Ovary (tissue), 9 donors: ENCODE results near the gene IQSEC1. TPM values are rescaled to one million over a fixed set of nuclear protein-coding genes. Genes with fewer than 3 reads are reported as not detected.

Experiments
- DNase-seq, 5 donors: peaks; one replicate each; pipeline ENCODE4 v3.0.0-alpha.2; 2019 to 2020
- H3K27ac ChIP-seq, 2 donors: fragments of 200-600 bp; one replicate each; pipeline versions ENCODE4 v1.5.1 to v1.8.0; 2019 to 2022
- H3K27me3 ChIP-seq: fragments of 200-600 bp; one replicate; pipeline ENCODE4 v1.8.0; 2022
- H3K36me3 ChIP-seq: fragments of 200-600 bp; sonication (generic); one replicate; pipeline ENCODE4 v1.5.1; 2019
- H3K4me1 ChIP-seq: one replicate; pipeline ENCODE4 v1.8.1; 2013; ENCODE audit warnings: mild to moderate bottlenecking, moderate library complexity; ENCODE audit not compliant: insufficient read depth
- H3K4me3 ChIP-seq: fragments of 200-600 bp; sonication (generic); one replicate; pipeline ENCODE4 v1.5.1; 2017
- H3K9me3 ChIP-seq, 2 donors: fragments of 200-600 bp in 1 of 2; sonication (generic) in 1 of 2; one replicate each; pipeline versions ENCODE4 v1.5.1 to v1.8.1; 2013 to 2019; ENCODE audit warnings: mild to moderate bottlenecking in 1 of 2, moderate library complexity in 1 of 2
- EP300 ChIP-seq: sonication (generic); formaldehyde crosslinking; IDR thresholded peaks from one replicate; pipeline ENCODE4 v1.6.1; 2017; ENCODE audit warnings: antibody characterized with exemption
- POLR2A ChIP-seq: fragments of 450-650 bp; IDR thresholded peaks from one replicate; pipeline ENCODE4 v1.6.1; 2017; ENCODE audit warnings: antibody characterized with exemption, mild to moderate bottlenecking, moderate library complexity
- WGBS, 3 donors: extraction: QIAGEN DNeasy Blood & Tissue Kit in 1 of 3; methylation state at CpG; one replicate each; pipeline versions ENCODE4 v1.1.5 to v1.1.7; 2013 to 2017; 5-methylcytosine and 5-hydroxymethylcytosine counted together
- intact Hi-C, 4 donors: fragments of 100-400 bp; cut with DNase I; formaldehyde crosslinking; loops; one replicate each; pipeline versions ENCODE4 v1.11.0 to v1.15.1; 2022 to 2023
- polyA plus RNA-seq, 2 donors: library from polyadenylated mRNA; stranded (reverse); fragments of 200-250 nt in 1 of 2; fragments of 350-450 nt in 1 of 2; fragmentation: Illumina TruSeq in 1 of 2; extraction: RNeasy Lipid Tissue Mini Kit (QIAGEN cat#74804) in 1 of 2; gene quantifications; one replicate each; pipeline ENCODE4 v1.2.3, GENCODE V29; 2013 to 2014
- total RNA-seq, 7 donors: library from RNA; depleted of rRNA in 2 of 7; stranded (reverse); fragments of >200 nt in 2 of 7; fragmentation: NEBNext Ultra II Directional in 3 of 7; extraction: Animal tissue kit (Norgen Biotek cat#: 25700) in 3 of 7; gene quantifications; one replicate each; pipeline versions ENCODE4 v1.1.0 to v1.2.4, GENCODE V29; 2016 to 2023
- TF ChIP-seq, protein P1 (sequence below), 3 donors: fragments of 450-650 bp in 2 of 3; fragments of 200-600 bp in 1 of 3; IDR thresholded peaks; one replicate each; pipeline versions ENCODE4 v1.5.1 to v1.8.0; 2016 to 2022; ENCODE audit warnings: antibody characterized with exemption in 3 of 3, mild to moderate bottlenecking in 1 of 3
- donor health status: DM: no; HTN: no; CAD: no; lungs with moderate emphysema.
- donor health status: DM: no; HTN: no; CAD: no.
- donor health status: Bipolar disorder and iron deficiency.
- donor health status: DM: yes; HTN: yes; CAD: no.
- donor health status: DM: no; HTN: no; CAD: no.
- donor health status: DM: yes; HTN: yes; CAD: no.

IQSEC1 gene
- total and polyA plus RNA-seq, 9 donors, result 20.9 to 55.4 (median 45.1) TPM

DNA sequence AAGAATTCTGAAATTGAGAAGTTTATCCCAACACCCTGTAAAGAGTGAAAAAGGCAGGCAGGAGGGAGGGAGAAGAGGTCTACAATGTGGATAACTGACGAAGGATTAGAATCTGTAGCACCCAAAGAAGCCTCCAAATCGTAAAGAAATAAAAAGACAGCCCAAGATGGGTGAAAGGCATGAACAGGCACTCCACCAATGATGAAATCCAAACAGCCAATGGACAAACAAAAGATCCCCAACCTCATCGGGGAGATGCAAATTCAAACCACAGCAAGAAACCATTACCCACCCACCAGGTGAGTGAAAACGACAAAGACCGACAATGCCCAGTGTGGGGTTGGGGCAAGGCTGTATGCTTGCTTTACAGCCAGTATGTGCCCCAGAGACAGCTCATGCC, 85.6 kb downstream of the IQSEC1 start:
- no peaks in the 10 kb centered on the region for H3K4me1 ChIP-seq
- intact Hi-C loops, result loop anchor here in 3 of 4 donors (5.0 to 10.0 kb wide), 3 partner anchors 105 to 123 kb away; no protein-coding TSS in a partner anchor
- DNase-seq, result no peak
- no peaks in the 10 kb centered on the region for H3K27me3 ChIP-seq
- TF ChIP-seq POLR2A (no peak), EP300 (no peak)
- TF ChIP-seq, protein P1, sequence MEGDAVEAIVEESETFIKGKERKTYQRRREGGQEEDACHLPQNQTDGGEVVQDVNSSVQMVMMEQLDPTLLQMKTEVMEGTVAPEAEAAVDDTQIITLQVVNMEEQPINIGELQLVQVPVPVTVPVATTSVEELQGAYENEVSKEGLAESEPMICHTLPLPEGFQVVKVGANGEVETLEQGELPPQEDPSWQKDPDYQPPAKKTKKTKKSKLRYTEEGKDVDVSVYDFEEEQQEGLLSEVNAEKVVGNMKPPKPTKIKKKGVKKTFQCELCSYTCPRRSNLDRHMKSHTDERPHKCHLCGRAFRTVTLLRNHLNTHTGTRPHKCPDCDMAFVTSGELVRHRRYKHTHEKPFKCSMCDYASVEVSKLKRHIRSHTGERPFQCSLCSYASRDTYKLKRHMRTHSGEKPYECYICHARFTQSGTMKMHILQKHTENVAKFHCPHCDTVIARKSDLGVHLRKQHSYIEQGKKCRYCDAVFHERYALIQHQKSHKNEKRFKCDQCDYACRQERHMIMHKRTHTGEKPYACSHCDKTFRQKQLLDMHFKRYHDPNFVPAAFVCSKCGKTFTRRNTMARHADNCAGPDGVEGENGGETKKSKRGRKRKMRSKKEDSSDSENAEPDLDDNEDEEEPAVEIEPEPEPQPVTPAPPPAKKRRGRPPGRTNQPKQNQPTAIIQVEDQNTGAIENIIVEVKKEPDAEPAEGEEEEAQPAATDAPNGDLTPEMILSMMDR (IDR thresholded peaks at IDR 0.05), result no peak
- no peaks in the 10 kb centered on the region for H3K36me3 ChIP-seq
- 94 to 95% (median 94%) methylated on average over 5 of the region's 5 CpGs for WGBS, 3 donors
- no peak overlapping the region for H3K27ac ChIP-seq
- no peak overlapping the region for H3K4me3 ChIP-seq
- H3K9me3 ChIP-seq, result no peaks in the 10 kb centered on the region

DNA sequence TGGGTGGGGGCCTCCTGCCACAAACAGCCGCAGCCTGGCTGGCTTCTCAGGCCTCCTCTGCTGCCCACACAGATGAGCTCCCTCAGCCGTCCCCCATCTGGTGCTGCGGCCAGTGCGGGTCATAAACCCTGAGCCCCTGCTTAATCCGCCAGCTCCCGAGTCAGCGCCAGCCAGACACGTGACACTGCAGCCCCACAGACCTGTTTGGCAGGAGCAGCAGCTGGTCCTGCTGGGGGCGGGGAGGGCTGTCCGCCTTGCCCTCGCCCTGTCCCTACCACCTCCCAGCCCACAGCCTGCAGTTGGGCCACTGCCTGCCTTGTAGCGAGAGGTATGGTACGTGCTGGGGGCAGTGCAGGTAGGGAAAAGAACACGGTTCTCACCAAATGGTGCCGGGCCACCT, 86.2 kb downstream of the IQSEC1 start:
- TF ChIP-seq POLR2A, result no peak
- no peak for TF ChIP-seq EP300
- TF ChIP-seq, protein P1 (IDR thresholded peaks at IDR 0.05), result no peak
- H3K27ac ChIP-seq, result no peak overlapping the region
- no peaks in the 10 kb centered on the region for H3K4me1 ChIP-seq
- peak in 1 of 5 donors; percentile 13 for DNase-seq
- 74 to 94% (median 79%) methylated on average over 13 to 15 of the region's 15 CpGs for WGBS, 3 donors
- intact Hi-C loops, result loop anchor here in 3 of 4 donors (5.0 to 10.0 kb wide), 3 partner anchors 105 to 122 kb away; no protein-coding TSS in a partner anchor
- no peaks in the 10 kb centered on the region for H3K9me3 ChIP-seq
- no peaks in the 10 kb centered on the region for H3K36me3 ChIP-seq
- no peak overlapping the region for H3K4me3 ChIP-seq
- H3K27me3 ChIP-seq, result no peaks in the 10 kb centered on the region

DNA sequence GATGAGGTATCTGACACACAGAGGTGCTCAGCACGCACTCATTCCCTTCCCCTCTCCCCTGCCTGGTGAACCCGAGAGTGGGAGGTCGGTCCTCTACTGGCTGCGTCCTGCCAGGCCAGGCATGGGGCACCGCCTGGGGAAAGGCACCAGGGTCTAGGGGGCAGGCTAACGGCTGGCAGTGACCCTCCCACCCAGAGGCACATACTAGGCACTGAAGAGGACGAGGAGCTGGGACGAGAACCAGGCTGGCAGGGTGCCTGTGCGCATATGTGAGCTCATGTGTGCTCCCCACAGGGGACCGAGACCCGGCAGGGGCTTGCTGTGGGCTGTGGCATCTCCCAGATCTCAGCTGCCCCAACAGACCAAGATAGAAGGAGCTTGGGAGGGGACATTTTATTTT, 86.7 kb downstream of the IQSEC1 start:
- TF ChIP-seq EP300, result no peak
- TF ChIP-seq, protein P1 (IDR thresholded peaks at IDR 0.05), result no peak
- TF ChIP-seq POLR2A, result no peak
- H3K27me3 ChIP-seq, result no peaks in the 10 kb centered on the region
- no peak overlapping the region for H3K4me3 ChIP-seq
- WGBS, 3 donors, result 89 to 91% (median 90%) methylated on average over 11 of the region's 11 CpGs
- H3K9me3 ChIP-seq, result no peaks in the 10 kb centered on the region
- DNase-seq, result peak in 1 of 5 donors; percentile 16
- no peaks in the 10 kb centered on the region for H3K36me3 ChIP-seq
- no peak overlapping the region for H3K27ac ChIP-seq
- intact Hi-C loops, result loop anchor here in 3 of 4 donors (5.0 to 10.0 kb wide), 3 partner anchors 104 to 122 kb away; no protein-coding TSS in a partner anchor
- no peaks in the 10 kb centered on the region for H3K4me1 ChIP-seq

DNA sequence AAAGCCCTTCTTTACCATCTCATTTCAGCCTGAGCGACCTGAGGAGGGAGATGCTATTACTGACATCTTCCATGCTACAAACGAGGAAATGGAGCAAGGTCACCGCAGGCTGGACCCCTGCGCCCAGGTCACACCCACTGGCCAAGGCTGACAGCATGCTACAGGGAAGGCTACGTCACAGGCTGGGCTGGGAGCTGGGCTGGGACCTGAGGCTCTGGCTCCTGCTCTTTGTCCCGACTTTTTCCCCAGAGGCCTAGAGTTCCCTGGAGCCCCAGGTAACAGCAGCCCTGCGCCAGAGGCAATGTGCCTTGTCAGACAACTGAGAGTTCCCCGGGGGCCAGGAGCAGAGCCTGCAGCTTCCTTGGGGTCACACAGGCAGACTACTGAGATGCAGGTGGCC, 87.2 kb downstream of the IQSEC1 start:
- Histone ChIP-seq H3K4me1 (no peaks in the 10 kb centered on the region), H3K36me3 (no peaks in the 10 kb centered on the region), H3K27me3 (no peaks in the 10 kb centered on the region), H3K27ac (no peak overlapping the region), H3K4me3 (no peak overlapping the region), H3K9me3 (no peaks in the 10 kb centered on the region)
- intact Hi-C loops, result loop anchor here in 3 of 4 donors (5.0 to 10.0 kb wide), 3 partner anchors 104 to 121 kb away; no protein-coding TSS in a partner anchor
- 85 to 87% (median 85%) methylated on average over 8 of the region's 8 CpGs for WGBS, 3 donors
- TF ChIP-seq POLR2A, result no peak
- TF ChIP-seq, protein P1 (IDR thresholded peaks at IDR 0.05), result no peak
- TF ChIP-seq EP300, result no peak
- no peak for DNase-seq
